Neuronal stem cell (in vitro differentiated cells): ENCODE results near the gene SIK3.
"Not testable (repeated sequence)": the region's sequence is repeated elsewhere in the genome, so short reads cannot be mapped to it uniquely, and the experiment has no call there.

Experiments used
- DNase-seq: peaks from one replicate; pipeline ENCODE4 v3.0.0-alpha.2; 2013; ENCODE audit warnings: low spot score
- H2AFZ ChIP-seq: one replicate; pipeline ENCODE4 v1.6.1; 2013; ENCODE audit warnings: mild to moderate bottlenecking, low read length, inconsistent platforms
- H2AK5ac ChIP-seq: 2 replicates; pipeline ENCODE4 v1.6.1; 2013; ENCODE audit warnings: low read depth, mild to moderate bottlenecking, inconsistent platforms, low read length, moderate library complexity, mixed read lengths
- H2BK120ac ChIP-seq: 2 replicates; pipeline ENCODE4 v1.6.1; 2013; ENCODE audit warnings: low read depth, mild to moderate bottlenecking, inconsistent platforms, low read length, moderate library complexity, mixed read lengths
- H2BK12ac ChIP-seq: one replicate; pipeline ENCODE4 v1.6.1; 2013; ENCODE audit warnings: low read length, inconsistent platforms
- H2BK15ac ChIP-seq: 2 replicates; pipeline ENCODE4 v1.6.1; 2013; ENCODE audit warnings: mild to moderate bottlenecking, low read length, inconsistent platforms, mixed read lengths
- H2BK5ac ChIP-seq: one replicate; pipeline ENCODE4 v1.6.1; 2013; ENCODE audit warnings: inconsistent platforms, mild to moderate bottlenecking, low read length, moderate library complexity
- H3K14ac ChIP-seq: one replicate; pipeline ENCODE4 v1.6.1; 2013; ENCODE audit warnings: low read length, inconsistent platforms
- H3K18ac ChIP-seq: 2 replicates; pipeline ENCODE4 v1.6.1; 2013; ENCODE audit warnings: low read length, inconsistent platforms
- H3K23ac ChIP-seq: 2 replicates; pipeline ENCODE4 v1.6.1; 2013; ENCODE audit warnings: low read depth, mild to moderate bottlenecking, mixed read lengths, low read length, inconsistent platforms; ENCODE audit not compliant: poor library complexity
- H3K27ac ChIP-seq: replicated peaks from 3 replicates; pipeline ENCODE4 v1.5.1; 2013; ENCODE audit warnings: low read length, inconsistent platforms
- H3K27me3 ChIP-seq, 3 experiments: 2 replicates each; pipeline ENCODE4 v1.6.1; 2013; ENCODE audit warnings: low read length in 3 of 3, mild to moderate bottlenecking in 2 of 3, inconsistent platforms in 1 of 3, low read depth in 1 of 3, mixed read lengths in 1 of 3, moderate library complexity in 1 of 3; ENCODE audit not compliant: control insufficient read depth in 3 of 3, insufficient read depth in 3 of 3
- H3K36me3 ChIP-seq, 2 donors: replicated peaks in 1 of 2; 2 replicates each; pipeline ENCODE4 v1.6.1; 2013; ENCODE audit warnings: low read length in 2 of 2; ENCODE audit not compliant: control insufficient read depth in 2 of 2, insufficient read depth in 2 of 2
- H3K4ac ChIP-seq: 2 replicates; pipeline ENCODE4 v1.6.1; 2013; ENCODE audit warnings: inconsistent platforms, mild to moderate bottlenecking, low read length, moderate library complexity
- H3K4me1 ChIP-seq, 2 donors: 1 replicate in 1 of 2; 2 replicates in 1 of 2; pipeline ENCODE4 v1.6.1; 2013; ENCODE audit warnings: low read length in 2 of 2, low read depth in 1 of 2; ENCODE audit not compliant: control insufficient read depth in 2 of 2, insufficient read depth in 1 of 2
- H3K4me2 ChIP-seq: one replicate; pipeline ENCODE4 v1.6.1; 2013; ENCODE audit warnings: mild to moderate bottlenecking, low read length, inconsistent platforms; ENCODE audit not compliant: insufficient read depth, poor library complexity, severe bottlenecking
- H3K4me3 ChIP-seq, 2 donors: 2 replicates each; pipeline ENCODE4 v1.5.1; 2013; ENCODE audit warnings: low read length in 2 of 2, mild to moderate bottlenecking in 2 of 2, inconsistent platforms in 1 of 2, moderate library complexity in 1 of 2
- H3K79me1 ChIP-seq: one replicate; pipeline ENCODE4 v1.6.1; 2013; ENCODE audit warnings: low read depth, mild to moderate bottlenecking, inconsistent platforms, low read length, moderate library complexity
- H3K9ac ChIP-seq: one replicate; pipeline ENCODE4 v1.6.1; 2013; ENCODE audit warnings: mild to moderate bottlenecking, low read depth, low read length, inconsistent platforms; ENCODE audit not compliant: poor library complexity
- H3K9me3 ChIP-seq, 2 donors: replicated peaks in 1 of 2; 2 replicates each; pipeline versions ENCODE3 to v1.6.1; 2013; ENCODE audit warnings: low read length in 2 of 2, mild to moderate bottlenecking in 2 of 2, inconsistent platforms in 1 of 2, low read depth in 1 of 2, mixed read lengths in 1 of 2, moderate library complexity in 1 of 2; ENCODE audit not compliant: control insufficient read depth in 2 of 2, insufficient read depth in 1 of 2
- H4K8ac ChIP-seq: one replicate; pipeline ENCODE4 v1.6.1; 2013; ENCODE audit warnings: low read depth, mild to moderate bottlenecking, inconsistent platforms, low read length, moderate library complexity
- H4K91ac ChIP-seq: one replicate; pipeline ENCODE4 v1.6.1; 2013; ENCODE audit warnings: low read length, low read depth, mild to moderate bottlenecking, inconsistent platforms; ENCODE audit not compliant: poor library complexity
- WGBS, 2 donors: extraction: QIAGEN DNeasy Blood & Tissue Kit; methylation state at CpG; one replicate each; pipeline ENCODE4 v1.1.7; 2013; ENCODE audit warnings: missing lambda C conversion rate in 2 of 2, mixed read lengths in 1 of 2; ENCODE audit not compliant: insufficient read length in 2 of 2, insufficient replicate concordance in 1 of 2; ENCODE audit errors: extremely low coverage in 2 of 2; 5-methylcytosine and 5-hydroxymethylcytosine counted together

The SIK3 gene

DNA sequence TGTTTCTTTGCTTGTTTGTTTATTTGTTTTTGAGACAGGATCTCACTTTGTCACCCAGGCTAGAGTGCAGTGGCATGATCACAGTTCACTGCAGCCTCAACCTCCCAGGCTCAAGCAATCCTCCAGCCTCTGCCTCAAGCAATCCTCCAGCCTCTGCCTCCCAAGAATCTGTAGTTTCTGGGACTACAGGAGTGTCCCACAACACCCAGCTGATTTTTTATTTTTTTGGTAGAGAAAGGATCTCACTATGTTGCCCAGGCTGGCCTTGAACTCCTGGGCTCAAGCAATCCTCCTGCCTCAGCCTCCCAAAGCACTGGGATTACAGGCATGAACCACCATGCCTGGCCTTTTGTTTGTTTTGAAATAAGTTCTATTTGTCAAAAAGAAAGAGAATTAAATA lies 296.6 kb downstream of the SIK3 start:
- not testable (repeated sequence) for H3K27ac ChIP-seq, H3K18ac ChIP-seq, H4K8ac ChIP-seq, H3K9me3 ChIP-seq, H3K36me3 ChIP-seq, H4K91ac ChIP-seq, H3K9ac ChIP-seq, H2BK15ac ChIP-seq, H2BK12ac ChIP-seq, H3K79me1 ChIP-seq, H3K4me3 ChIP-seq, H2AK5ac ChIP-seq, H2AFZ ChIP-seq, H3K4me1 ChIP-seq, H3K4me2 ChIP-seq, H2BK120ac ChIP-seq, DNase-seq, H3K14ac ChIP-seq, H3K4ac ChIP-seq, H3K23ac ChIP-seq, H2BK5ac ChIP-seq
- H3K27me3 ChIP-seq = peaks cover 0 to 27% (median 0%) of the 10 kb centered on the region in 3 experiments

DNA sequence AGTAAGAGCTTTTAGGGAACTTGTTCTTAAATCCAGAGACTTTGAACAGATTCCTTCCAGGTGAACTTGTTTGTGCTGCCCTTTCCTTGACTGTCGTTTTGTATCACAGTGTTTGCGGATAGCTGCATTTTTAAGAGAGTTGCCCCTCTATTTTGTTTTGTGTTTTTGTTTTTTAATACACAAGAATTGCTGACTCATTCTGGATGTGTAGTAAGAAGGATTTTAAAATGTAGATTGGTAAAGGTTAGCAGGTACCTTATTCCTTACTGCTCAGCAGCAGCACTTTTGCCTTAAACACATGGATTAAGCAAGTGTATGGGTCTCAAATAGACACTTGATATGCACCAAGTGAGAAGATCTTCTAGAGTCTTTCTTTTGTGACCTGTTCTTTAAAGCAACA lies 297.6 kb downstream of the SIK3 start:
- Histone ChIP-seq H2AFZ (no peak overlapping the region), H3K9ac (no peak overlapping the region), H2BK12ac (no peak overlapping the region), H3K4me2 (no peak overlapping the region), H3K36me3 (no peaks in the 10 kb centered on the region), H2BK5ac (no peak overlapping the region), H2BK120ac (no peak overlapping the region), H3K4me1 (no peaks in the 10 kb centered on the region), H3K18ac (no peak overlapping the region), H3K27ac (no peak overlapping the region), H3K4me3 (no peak overlapping the region), H3K4ac (no peak overlapping the region), H3K27me3 (peaks cover 0 to 23% (median 0%) of the 10 kb centered on the region in 3 experiments), H3K79me1 (no peaks in the 10 kb centered on the region), H3K9me3 (no peaks in the 10 kb centered on the region), H4K91ac (no peak overlapping the region), H2BK15ac (no peak overlapping the region), H3K14ac (no peak overlapping the region), H3K23ac (no peak overlapping the region), H2AK5ac (no peak overlapping the region), H4K8ac (no peak overlapping the region)
- no peak for DNase-seq
- no CpG with 5 or more reads among the region's 2 CpGs for WGBS, 2 donors

DNA sequence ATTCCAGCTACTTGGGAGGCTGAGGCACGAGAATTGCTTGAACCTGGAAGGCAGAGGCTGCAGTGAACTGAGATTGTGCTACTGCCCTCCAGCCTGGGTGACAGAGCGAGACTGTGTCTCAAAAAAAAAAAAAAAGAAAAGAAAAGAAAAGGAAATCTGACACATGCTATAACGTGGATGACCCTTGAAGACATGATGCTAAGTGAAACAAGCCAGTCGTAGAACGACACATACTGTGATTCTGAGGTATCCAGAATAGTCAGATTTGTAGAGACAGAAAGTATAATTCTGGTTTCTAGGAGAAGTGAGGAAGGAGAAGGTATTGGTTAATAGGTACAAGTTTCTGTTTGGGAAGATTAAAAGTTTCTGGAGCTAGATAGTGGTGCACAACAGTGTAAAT lies 299.9 kb downstream of the SIK3 start:
- no peak overlapping the region for H3K4me3 ChIP-seq
- no peak overlapping the region for H2BK120ac ChIP-seq
- no peak overlapping the region for H2AFZ ChIP-seq
- WGBS, 2 donors = no CpG with 5 or more reads among the region's 5 CpGs
- no peak overlapping the region for H2BK15ac ChIP-seq
- no peak overlapping the region for H2AK5ac ChIP-seq
- no peak overlapping the region for H2BK12ac ChIP-seq
- H3K27ac ChIP-seq = no peak overlapping the region
- H3K18ac ChIP-seq = no peak overlapping the region
- peaks cover 0 to 10% (median 0%) of the 10 kb centered on the region in 3 experiments for H3K27me3 ChIP-seq
- no peak overlapping the region for H4K91ac ChIP-seq
- no peak overlapping the region for H3K4me2 ChIP-seq
- H3K9me3 ChIP-seq = no peaks in the 10 kb centered on the region
- no peaks in the 10 kb centered on the region for H3K79me1 ChIP-seq
- no peaks in the 10 kb centered on the region for H3K4me1 ChIP-seq
- no peak overlapping the region for H3K4ac ChIP-seq
- H3K9ac ChIP-seq = no peak overlapping the region
- H3K23ac ChIP-seq = no peak overlapping the region
- H3K14ac ChIP-seq = no peak overlapping the region
- DNase-seq = no peak
- no peaks in the 10 kb centered on the region for H3K36me3 ChIP-seq
- H4K8ac ChIP-seq = no peak overlapping the region
- H2BK5ac ChIP-seq = no peak overlapping the region

DNA sequence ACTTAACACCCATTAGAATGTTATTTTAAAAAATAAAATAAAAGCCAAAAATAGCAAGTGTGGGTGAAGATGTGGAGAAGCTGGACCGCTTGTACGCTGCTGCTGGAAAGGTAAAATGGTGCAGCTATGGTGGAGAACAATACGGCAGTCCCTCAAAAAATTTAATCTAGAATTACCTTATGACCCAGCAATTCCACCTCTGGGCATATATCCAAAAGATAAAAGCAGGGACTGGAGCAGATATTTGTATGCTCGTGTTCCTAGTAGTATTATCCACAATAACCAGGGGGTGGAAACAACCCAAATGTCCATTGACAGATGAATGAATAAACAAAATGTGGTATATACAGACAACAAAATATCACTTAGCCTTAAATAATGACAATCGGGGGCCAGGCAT lies 300.4 kb downstream of the SIK3 start:
- peaks cover 0 to 8% (median 0%) of the 10 kb centered on the region in 3 experiments for H3K27me3 ChIP-seq
- no peak overlapping the region for H3K4me2 ChIP-seq
- H2BK120ac ChIP-seq = no peak overlapping the region
- no peak overlapping the region for H3K27ac ChIP-seq
- H3K4me3 ChIP-seq = no peak overlapping the region
- no peak overlapping the region for H2BK15ac ChIP-seq
- no peak for DNase-seq
- H3K4me1 ChIP-seq = no peaks in the 10 kb centered on the region
- no peak overlapping the region for H4K91ac ChIP-seq
- H3K79me1 ChIP-seq = no peaks in the 10 kb centered on the region
- H3K4ac ChIP-seq = no peak overlapping the region
- H2AFZ ChIP-seq = no peak overlapping the region
- no CpG with 5 or more reads among the region's 5 CpGs for WGBS, 2 donors
- H3K9me3 ChIP-seq = no peaks in the 10 kb centered on the region
- no peak overlapping the region for H4K8ac ChIP-seq
- no peak overlapping the region for H3K23ac ChIP-seq
- H3K18ac ChIP-seq = no peak overlapping the region
- no peak overlapping the region for H2BK5ac ChIP-seq
- no peak overlapping the region for H2BK12ac ChIP-seq
- no peak overlapping the region for H3K9ac ChIP-seq
- H3K14ac ChIP-seq = no peak overlapping the region
- no peaks in the 10 kb centered on the region for H3K36me3 ChIP-seq
- no peak overlapping the region for H2AK5ac ChIP-seq
